Cardiac muscle cell (in vitro differentiated cells and primary cell): ENCODE results near the gene SLC4A11. TPM values are rescaled to one million over a fixed set of nuclear protein-coding genes. Genes with fewer than 3 reads are reported as not detected.
"Not testable (repeated sequence)": the region's sequence is repeated elsewhere in the genome, so short reads cannot be mapped to it uniquely, and the experiment has no call there.

Experiments used
- DNase-seq, 2 donors: peaks; one replicate each; pipeline versions ENCODE4 v3.0.0 to v3.0.0-alpha.2; 2010 to 2017; ENCODE audit warnings: low read depth in 1 of 2, low spot score in 1 of 2
- H3K27ac ChIP-seq: fragments of 200-600 bp; sonication (generic); 2 replicates; pipeline ENCODE4 v1.5.1; 2016
- H3K27me3 ChIP-seq: fragments of 200-600 bp; sonication (generic); 2 replicates; pipeline ENCODE4 v1.6.0; 2016; ENCODE audit warnings: control low read depth
- H3K36me3 ChIP-seq: fragments of 200-600 bp; sonication (generic); 2 replicates; pipeline ENCODE4 v1.5.1; 2016; ENCODE audit warnings: control low read depth
- H3K4me1 ChIP-seq: fragments of 200-600 bp; sonication (generic); 2 replicates; pipeline ENCODE4 v1.8.1; 2017; ENCODE audit warnings: low read depth, mild to moderate bottlenecking, mixed run types
- H3K4me3 ChIP-seq: fragments of 200-600 bp; sonication (generic); 2 replicates; pipeline ENCODE4 v1.5.1; 2016; ENCODE audit warnings: mild to moderate bottlenecking
- H3K9me3 ChIP-seq: fragments of 200-600 bp; sonication (generic); 2 replicates; pipeline ENCODE4 v1.5.1; 2017; ENCODE audit warnings: low read depth, mild to moderate bottlenecking, control low read depth
- CTCF ChIP-seq: IDR thresholded peaks from 2 replicates; pipeline ENCODE4 v1.5.1; 2012; ENCODE audit warnings: low read depth, mild to moderate bottlenecking, low read length
- polyA plus RNA-seq: library from polyadenylated mRNA; unstranded; fragments of >200 nt; fragmentation: Nextera tagmentation; extraction: Ambion mirVana; gene quantifications from 2 replicates; pipeline ENCODE4 v1.2.1, GENCODE V29; 2016
- total RNA-seq: library from RNA; depleted of rRNA; stranded (reverse); fragments of >200 nt; gene quantifications from 2 replicates; pipeline ENCODE4 v1.2.3, GENCODE V29; 2016

SLC4A11 gene
- total and polyA plus RNA-seq, 2 experiments from 2014 or later, result 0.12 TPM; not detected in 1

GRCh38 chr20:3188823-3189413 is 50.1 kb downstream of the SLC4A11 start:
- Histone ChIP-seq H3K36me3 (peaks cover 5% of the 10 kb centered on the region), H3K4me1 (no peaks in the 10 kb centered on the region), H3K4me3 (no peak overlapping the region), H3K27me3 (no peaks in the 10 kb centered on the region), H3K9me3 (no peaks in the 10 kb centered on the region), H3K27ac (no peak overlapping the region)
- no peak for DNase-seq
- no peak for TF ChIP-seq CTCF

- H3K4me3 ChIP-seq, H3K27me3 ChIP-seq, H3K36me3 ChIP-seq, H3K9me3 ChIP-seq, DNase-seq, H3K27ac ChIP-seq, H3K4me1 ChIP-seq: not testable (repeated sequence)
These were observed 51.1 kb downstream of the SLC4A11 start for GRCh38 chr20:3187861-3188260.

- Histone ChIP-seq H3K27me3 (no peaks in the 10 kb centered on the region), H3K27ac (no peak overlapping the region), H3K9me3 (no peaks in the 10 kb centered on the region), H3K36me3 (no peaks in the 10 kb centered on the region), H3K4me1 (no peaks in the 10 kb centered on the region), H3K4me3 (no peak overlapping the region)
- DNase-seq, result no peak
- no peak for TF ChIP-seq CTCF
These were observed 54.9 kb downstream of the SLC4A11 start for GRCh38 chr20:3183896-3184612.

GRCh38 chr20:3182429-3182828 is 56.6 kb downstream of the SLC4A11 start:
- H3K27ac ChIP-seq, H3K4me1 ChIP-seq, H3K27me3 ChIP-seq, DNase-seq, H3K4me3 ChIP-seq, H3K36me3 ChIP-seq, H3K9me3 ChIP-seq: not testable (repeated sequence)

GRCh38 chr20:3181270-3181669 is 57.7 kb downstream of the SLC4A11 start:
- no peaks in the 10 kb centered on the region for H3K9me3 ChIP-seq
- H3K36me3 ChIP-seq, result no peaks in the 10 kb centered on the region
- no peak overlapping the region for H3K4me3 ChIP-seq
- no peak for TF ChIP-seq CTCF
- H3K4me1 ChIP-seq, result no peaks in the 10 kb centered on the region
- H3K27me3 ChIP-seq, result no peaks in the 10 kb centered on the region
- no peak overlapping the region for H3K27ac ChIP-seq
- DNase-seq, result no peak

GRCh38 chr20:3180319-3180718 is 58.7 kb downstream of the SLC4A11 start:
- H3K4me1 ChIP-seq, result no peaks in the 10 kb centered on the region
- no peaks in the 10 kb centered on the region for H3K27me3 ChIP-seq
- H3K27ac ChIP-seq, result no peak overlapping the region
- no peak overlapping the region for H3K4me3 ChIP-seq
- no peak for TF ChIP-seq CTCF
- DNase-seq, result no peak
- no peaks in the 10 kb centered on the region for H3K9me3 ChIP-seq
- no peaks in the 10 kb centered on the region for H3K36me3 ChIP-seq
